ENCODE measurements around the gene HYI. TPM values are rescaled to one million over a fixed set of nuclear protein-coding genes. Genes with fewer than 3 reads are reported as not detected.

Gene HYI
- polyA plus RNA-seq, 1 donor from 2014 or later = 14.8 TPM

- Histone ChIP-seq H3K9me2 (ENCODE audit: insufficient read depth, low read length) (no peaks in the 10 kb centered on the region), H3K27ac (ENCODE audit: low read length) (no peak overlapping the region), H3K36me3 (ENCODE audit: insufficient read depth, low read length) (no peaks in the 10 kb centered on the region), H4K20me1 (ENCODE audit: insufficient read depth) (no peaks in the 10 kb centered on the region), H3F3A (ENCODE audit: insufficient read depth, low read length, poor library complexity, severe bottlenecking) (no peaks in the 10 kb centered on the region), H2AFZ (ENCODE audit: low read depth, low read length) (no peak overlapping the region), H3K4me3 (ENCODE audit: low read length) (no peak overlapping the region), H3K79me2 (replicated peaks; ENCODE audit: insufficient read depth, low read length) (no peaks in the 10 kb centered on the region), H3K27me3 (ENCODE audit: insufficient read depth, low read depth, low read length) (no peaks in the 10 kb centered on the region), H3K9ac (ENCODE audit: low read length) (no peak overlapping the region), H3K9me3 (ENCODE audit: low read length) (no peaks in the 10 kb centered on the region), H3K4me2 (ENCODE audit: low read length) (no peak overlapping the region)
- TF ChIP-seq SMC3 (conservative IDR thresholded peaks at IDR 0.05; ENCODE audit: poor library complexity) = no peak
- TF ChIP-seq CTCF (IDR thresholded peaks at IDR 0.05; ENCODE audit: poor library complexity, severe bottlenecking) = no peak
- no peak for TF ChIP-seq POLR2AphosphoS5 (IDR thresholded peaks at IDR 0.05)
- TF ChIP-seq TAF1 (IDR thresholded peaks at IDR 0.05; ENCODE audit: low read depth) = no peak
- TF ChIP-seq EP300 (conservative IDR thresholded peaks at IDR 0.05; ENCODE audit: poor library complexity, severe bottlenecking) = no peak
- TF ChIP-seq MXI1 (conservative IDR thresholded peaks at IDR 0.05; ENCODE audit: poor library complexity, severe bottlenecking) = no peak
- TF ChIP-seq EZH2 (IDR thresholded peaks at IDR 0.05; ENCODE audit: borderline replicate concordance, insufficient read depth, low read length, poor library complexity, severe bottlenecking) = no peak
- no peak for TF ChIP-seq REST (IDR thresholded peaks at IDR 0.05; ENCODE audit: borderline replicate concordance)
- TF ChIP-seq RAD21 (conservative IDR thresholded peaks at IDR 0.05) = no peak
Observed at GRCh38 chr1:43468414-43468813, 14.7 kb upstream of the HYI start.

- Histone ChIP-seq H3K27me3 (ENCODE audit: insufficient read depth, low read depth, low read length) (no peaks in the 10 kb centered on the region), H3F3A (ENCODE audit: insufficient read depth, low read length, poor library complexity, severe bottlenecking) (no peaks in the 10 kb centered on the region), H3K79me2 (replicated peaks; ENCODE audit: insufficient read depth, low read length) (no peaks in the 10 kb centered on the region), H3K9me3 (ENCODE audit: low read length) (no peaks in the 10 kb centered on the region), H3K36me3 (ENCODE audit: insufficient read depth, low read length) (no peaks in the 10 kb centered on the region), H3K27ac (ENCODE audit: low read length) (no peak overlapping the region), H3K4me2 (ENCODE audit: low read length) (no peak overlapping the region), H3K4me3 (ENCODE audit: low read length) (no peak overlapping the region), H4K20me1 (ENCODE audit: insufficient read depth) (no peaks in the 10 kb centered on the region), H2AFZ (ENCODE audit: low read depth, low read length) (no peak overlapping the region), H3K9me2 (ENCODE audit: insufficient read depth, low read length) (no peaks in the 10 kb centered on the region), H3K9ac (ENCODE audit: low read length) (no peak overlapping the region)
- TF ChIP-seq EP300 (conservative IDR thresholded peaks at IDR 0.05; ENCODE audit: poor library complexity, severe bottlenecking) (no peak), RAD21 (conservative IDR thresholded peaks at IDR 0.05) (no peak), MXI1 (conservative IDR thresholded peaks at IDR 0.05; ENCODE audit: poor library complexity, severe bottlenecking) (no peak), EZH2 (IDR thresholded peaks at IDR 0.05; ENCODE audit: borderline replicate concordance, insufficient read depth, low read length, poor library complexity, severe bottlenecking) (no peak), REST (IDR thresholded peaks at IDR 0.05; ENCODE audit: borderline replicate concordance) (no peak), POLR2AphosphoS5 (IDR thresholded peaks at IDR 0.05) (no peak), SMC3 (conservative IDR thresholded peaks at IDR 0.05; ENCODE audit: poor library complexity) (no peak)
Observed at GRCh38 chr1:43466403-43466802, 12.7 kb upstream of the HYI start.
